Middle frontal gyrus (tissue), 1 donor: Measurements from ENCODE around the gene HOXC9.

Source experiments
- DNase-seq: peaks from one replicate; pipeline ENCODE4 v3.0.0-alpha.2; 2015; ENCODE audit warnings: low spot score; ENCODE audit errors: extremely low spot score

The HOXC9 gene

DNA sequence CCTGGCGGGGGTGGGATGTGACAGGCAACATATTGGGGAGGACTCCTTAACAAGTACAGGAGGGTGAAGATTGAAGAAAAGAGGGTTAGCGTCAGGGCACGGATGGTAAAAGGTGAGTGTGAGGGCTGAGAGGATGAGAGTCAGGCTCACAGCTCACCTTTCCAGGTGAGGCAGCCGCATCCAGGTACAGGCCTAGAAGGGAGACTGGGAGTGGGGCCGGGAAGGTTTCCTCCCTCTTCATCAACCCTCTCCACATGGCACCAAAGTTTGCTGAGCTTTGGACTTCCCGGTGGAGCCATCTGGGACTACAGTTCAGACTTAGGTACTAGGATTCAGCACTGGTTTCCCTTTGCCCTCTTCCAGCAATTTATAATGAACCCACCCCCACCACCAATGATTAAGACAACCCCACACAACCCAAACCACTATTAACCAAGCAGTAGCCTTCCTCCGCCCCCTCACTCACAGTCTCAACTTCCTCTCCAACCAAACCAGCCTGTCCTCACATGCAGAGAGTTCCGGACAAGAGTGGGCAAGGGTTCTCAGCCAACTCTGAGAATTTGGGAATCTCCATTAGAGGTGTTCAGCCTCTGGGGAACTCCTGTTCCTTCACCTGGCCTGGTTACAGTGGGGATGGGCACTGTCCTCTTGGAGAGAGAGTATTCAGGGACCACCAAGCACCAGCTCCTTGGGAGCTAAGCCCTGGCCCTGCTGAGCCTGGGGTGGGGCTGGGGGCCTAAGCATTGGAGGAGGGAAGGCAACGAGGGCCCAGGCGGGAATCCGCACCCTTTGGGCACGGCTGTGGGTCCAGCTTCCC is 51.3 kb downstream of the HOXC9 start:
- DNase-seq: no peak

GRCh38 chr12:54051874-54052437 is 52.0 kb downstream of the HOXC9 start:
- no peak for DNase-seq

GRCh38 chr12:54052438-54053002 is 52.6 kb downstream of the HOXC9 start:
- DNase-seq: no peak
